ENCODE data around the gene MT1M.

- no peak for TF ChIP-seq EZH2phosphoT487 (IDR thresholded peaks at IDR 0.05; ENCODE audit: borderline replicate concordance, low read depth, low read length)
- TF ChIP-seq CTCF (conservative IDR thresholded peaks at IDR 0.05; ENCODE audit: low read length) = no peak
These were observed 10.8 kb downstream of the MT1M start for GRCh38 chr16:56643080-56643778.

All from OCI-LY7 (cell line).